Activated CD8-positive, alpha-beta T cell treated with anti-CD3 and anti-CD28 coated beads for 36 hours (primary cell): ENCODE results near the gene C10orf53. TPM values are rescaled to one million over a fixed set of nuclear protein-coding genes. Genes with fewer than 3 reads are reported as not detected.

Experiments used
- ATAC-seq: fragments of 200-7000 bp; cut with Tn5 transposase; one replicate; pipeline ENCODE4 v1.10.0; 2021; ENCODE audit warnings: mild to moderate bottlenecking, moderate library complexity
- CTCF ChIA-PET: fragments of 350-600 bp; sonication (Branson Sonifier 250); formaldehyde crosslinking; loops from one replicate; lab custom pipeline; 2021; ENCODE audit warnings: antibody characterized with exemption; lab: Charles Lee
- POLR2A ChIA-PET: fragments of 350-600 bp; sonication (Branson Sonifier 250); formaldehyde crosslinking; loops from one replicate; lab custom pipeline; 2021; ENCODE audit warnings: antibody characterized with exemption; lab: Charles Lee
- DNase-seq: peaks from one replicate; pipeline ENCODE4 v3.0.0-alpha.2; 2020
- H3K27ac Mint-ChIP-seq: one replicate; pipeline ENCODE4 v1.8.0; 2021; ENCODE audit warnings: mild to moderate bottlenecking, mixed read lengths
- H3K27me3 Mint-ChIP-seq: one replicate; pipeline ENCODE4 v1.8.0; 2021; ENCODE audit warnings: mixed read lengths
- H3K36me3 Mint-ChIP-seq: one replicate; pipeline ENCODE4 v1.8.0; 2021; ENCODE audit warnings: low read depth, mixed read lengths
- H3K4me1 Mint-ChIP-seq: one replicate; pipeline ENCODE4 v1.8.0; 2021; ENCODE audit warnings: low read depth, mixed read lengths
- H3K4me3 Mint-ChIP-seq: one replicate; pipeline ENCODE4 v1.8.0; 2021; ENCODE audit warnings: mild to moderate bottlenecking, moderate library complexity, mixed read lengths
- H3K9me3 Mint-ChIP-seq: one replicate; pipeline ENCODE4 v1.8.0; 2021; ENCODE audit warnings: mixed read lengths
- CTCF ChIP-seq: fragments of 200-600 bp; IDR thresholded peaks from one replicate; pipeline ENCODE4 v1.8.0; 2022; ENCODE audit warnings: antibody characterized with exemption, mild to moderate bottlenecking
- intact Hi-C: fragments of 100-400 bp; cut with micrococcal nuclease; formaldehyde crosslinking; loops from one replicate; pipeline ENCODE4 v1.10.0; 2022
- total RNA-seq, 2 experiments: library from RNA; stranded (reverse); gene quantifications; one replicate each; pipeline ENCODE4 v1.2.3, GENCODE V29; 2021

C10orf53 gene
- total RNA-seq, 2 experiments from 2014 or later, result not detected

DNA sequence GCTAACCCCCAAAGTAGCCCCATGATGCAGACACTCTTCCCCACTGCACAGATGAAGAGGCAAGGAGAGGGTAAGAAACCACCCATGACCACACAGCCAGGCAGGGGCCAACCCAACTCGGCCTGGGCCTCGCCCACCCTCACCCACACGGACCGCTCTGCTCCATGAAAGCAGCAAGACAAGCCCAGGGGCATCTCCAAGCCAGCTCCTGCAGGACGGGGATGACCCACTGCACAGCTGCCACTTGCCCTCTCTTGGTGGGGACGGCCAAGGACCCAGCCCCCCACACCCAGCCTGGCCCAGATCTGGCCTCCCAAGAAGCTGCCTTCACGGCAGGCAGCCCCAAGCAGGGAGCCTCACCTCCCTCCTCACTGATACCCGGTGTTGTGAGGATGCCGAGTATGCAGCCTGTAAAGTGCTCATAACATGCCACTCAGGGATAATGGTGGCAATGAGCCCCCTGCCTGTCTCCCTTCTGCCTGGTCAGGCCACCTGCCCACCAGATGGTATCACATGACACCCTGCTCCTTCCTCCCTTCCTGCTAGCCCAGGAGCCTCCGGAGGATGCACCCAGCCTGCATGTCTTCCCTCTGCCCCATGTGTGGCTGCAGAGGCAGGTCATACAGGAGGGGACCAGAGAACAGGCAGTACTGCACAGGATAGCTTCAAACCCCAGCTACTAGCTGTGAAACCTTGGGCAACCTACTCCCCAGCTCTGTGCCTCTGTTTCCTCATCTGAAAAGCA, 59.3 kb downstream of the C10orf53 start:
- ATAC-seq, result no peak
- DNase-seq, result no peak
- Mint-ChIP-seq H3K27me3 (no peaks in the 10 kb centered on the region), H3K4me1 (no peaks in the 10 kb centered on the region), H3K36me3 (no peaks in the 10 kb centered on the region), H3K27ac (no peak overlapping the region), H3K9me3 (no peaks in the 10 kb centered on the region), H3K4me3 (no peak overlapping the region)
- ChIA-PET CTCF (no interaction called here), POLR2A (no interaction called here)
- no peak for TF ChIP-seq CTCF
- intact Hi-C loops, result no loop called here

DNA sequence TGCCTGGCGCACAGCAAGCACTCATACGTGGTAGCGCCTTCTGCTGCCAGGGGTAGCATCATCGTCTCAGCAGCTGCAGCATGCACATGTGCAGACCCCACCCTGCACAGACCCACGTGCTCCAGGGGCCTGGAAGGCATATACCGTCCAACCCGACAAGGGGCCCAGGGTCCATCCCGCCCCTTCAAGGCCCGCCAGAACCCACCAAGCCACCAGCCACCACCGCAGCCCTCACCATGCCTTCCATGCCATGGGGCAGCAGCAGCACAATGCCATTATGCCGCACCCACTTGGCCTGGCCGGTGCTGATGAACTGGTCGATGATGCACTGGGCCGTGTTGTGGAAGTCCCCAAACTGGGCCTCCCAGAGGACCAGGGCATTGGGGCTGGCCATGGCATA, 60.0 kb downstream of the C10orf53 start:
- no peak overlapping the region for H3K27ac Mint-ChIP-seq
- TF ChIP-seq CTCF, result no peak
- ATAC-seq (no peak), DNase-seq (no peak)
- CTCF ChIA-PET, result no interaction called here
- no peaks in the 10 kb centered on the region for H3K27me3 Mint-ChIP-seq
- POLR2A ChIA-PET, result no interaction called here
- H3K4me3 Mint-ChIP-seq, result no peak overlapping the region
- intact Hi-C loops, result no loop called here
- H3K4me1 Mint-ChIP-seq, result no peaks in the 10 kb centered on the region
- H3K36me3 Mint-ChIP-seq, result no peaks in the 10 kb centered on the region
- no peaks in the 10 kb centered on the region for H3K9me3 Mint-ChIP-seq

- H3K4me1 Mint-ChIP-seq, result no peaks in the 10 kb centered on the region
- TF ChIP-seq CTCF, result no peak
- H3K27me3 Mint-ChIP-seq, result no peaks in the 10 kb centered on the region
- H3K4me3 Mint-ChIP-seq, result no peak overlapping the region
- intact Hi-C loops, result loop anchor here (10.0 kb wide), 1 partner anchor 146 kb away; no protein-coding TSS in a partner anchor
- ChIA-PET CTCF (no interaction called here), POLR2A (no interaction called here)
- H3K9me3 Mint-ChIP-seq, result no peaks in the 10 kb centered on the region
- no peaks in the 10 kb centered on the region for H3K36me3 Mint-ChIP-seq
- no peak for ATAC-seq
- H3K27ac Mint-ChIP-seq, result no peak overlapping the region
- DNase-seq, result no peak
These were observed 61.1 kb downstream of the C10orf53 start for GRCh38 chr10:49740346-49741107.

- TF ChIP-seq CTCF, result no peak
- Mint-ChIP-seq H3K9me3 (no peaks in the 10 kb centered on the region), H3K36me3 (no peaks in the 10 kb centered on the region), H3K4me3 (no peak overlapping the region), H3K27ac (no peak overlapping the region), H3K4me1 (no peaks in the 10 kb centered on the region), H3K27me3 (no peaks in the 10 kb centered on the region)
- DNase-seq, result no peak
- ATAC-seq, result no peak
- ChIA-PET CTCF (no interaction called here), POLR2A (no interaction called here)
- intact Hi-C loops, result loop anchor here (10.0 kb wide), 1 partner anchor 147 kb away; no protein-coding TSS in a partner anchor
These were observed 61.9 kb downstream of the C10orf53 start for GRCh38 chr10:49741108-49741995.
